Mononuclear cell (primary cell): Measurements from ENCODE around the gene KIAA1671. TPM values are rescaled to one million over a fixed set of nuclear protein-coding genes. Genes with fewer than 3 reads are reported as not detected.
"Not testable (repeated sequence)": the region's sequence is repeated elsewhere in the genome, so short reads cannot be mapped to it uniquely, and the experiment has no call there.

Experiments used
- H3K27me3 ChIP-seq: 2 replicates; pipeline ENCODE4 v1.6.0; 2011; ENCODE audit warnings: low read length, control low read depth; ENCODE audit not compliant: insufficient read depth
- H3K4me1 ChIP-seq: 2 replicates; pipeline ENCODE4 v1.5.1; 2011; ENCODE audit warnings: mild to moderate bottlenecking, low read length, control low read depth; ENCODE audit not compliant: insufficient read depth
- H3K4me3 ChIP-seq: 2 replicates; pipeline ENCODE4 v1.5.1; 2011; ENCODE audit warnings: mild to moderate bottlenecking, low read length, moderate library complexity
- H3K9me3 ChIP-seq: 2 replicates; pipeline ENCODE4 v1.5.1; 2011; ENCODE audit warnings: low read depth, mild to moderate bottlenecking, control low read depth, low read length
- total RNA-seq: library from RNA; depleted of rRNA; stranded (reverse); fragments of >200 nt; gene quantifications from one replicate; pipeline ENCODE4 v1.2.3, GENCODE V29; 2012

KIAA1671 gene
- total RNA-seq, 1 donor, result 0.31 TPM

DNA sequence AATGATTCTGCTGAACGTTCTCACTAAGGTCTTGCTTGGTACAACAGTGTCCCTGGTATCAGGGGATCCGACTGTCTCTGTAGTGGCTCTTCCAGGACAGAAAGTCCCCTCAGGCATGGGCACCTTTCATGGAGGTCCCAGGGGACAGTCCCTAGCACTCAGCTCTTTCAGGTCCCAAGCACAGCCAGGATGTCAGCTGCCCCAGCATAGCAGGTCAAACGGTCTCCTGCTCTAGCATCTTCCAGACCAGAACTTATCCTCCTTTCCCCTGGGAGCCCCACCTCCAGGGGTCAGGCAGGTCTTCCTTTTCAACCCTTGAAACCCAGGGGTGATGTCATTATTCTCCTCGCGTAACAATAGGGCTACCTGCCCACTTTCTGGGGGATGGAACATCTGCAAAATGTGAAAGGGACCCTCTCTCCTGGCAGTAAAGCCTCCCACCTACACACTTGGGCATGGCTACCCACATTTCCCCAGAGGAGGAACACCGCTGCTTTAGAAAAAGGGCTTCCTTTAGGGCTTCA lies 222.4 kb downstream of the KIAA1671 start:
- H3K9me3 ChIP-seq, result no peaks in the 10 kb centered on the region
- no peaks in the 10 kb centered on the region for H3K4me1 ChIP-seq
- no peaks in the 10 kb centered on the region for H3K27me3 ChIP-seq
- H3K4me3 ChIP-seq, result no peak overlapping the region

DNA sequence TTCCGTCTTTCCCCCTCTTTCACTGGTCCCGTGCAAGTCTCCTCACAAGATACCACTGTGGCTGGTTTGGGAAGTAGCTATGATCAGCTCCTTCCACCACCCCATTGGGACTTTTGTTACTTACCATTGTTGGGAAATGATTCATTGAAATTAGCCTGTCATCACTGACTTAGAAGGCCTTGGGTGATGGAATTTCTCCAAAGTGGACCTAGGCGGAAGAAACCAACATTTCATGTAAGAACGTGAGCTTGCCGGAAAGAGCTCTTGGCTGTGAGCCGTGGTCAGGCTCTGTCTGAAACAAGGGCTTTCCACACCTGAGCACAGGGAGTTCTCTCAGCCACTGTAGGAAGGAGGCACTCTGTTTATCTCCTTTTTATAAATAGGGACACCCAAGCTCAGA lies 223.7 kb downstream of the KIAA1671 start:
- Histone ChIP-seq H3K4me3 (no peak overlapping the region), H3K9me3 (no peaks in the 10 kb centered on the region), H3K4me1 (no peaks in the 10 kb centered on the region), H3K27me3 (no peaks in the 10 kb centered on the region)

DNA sequence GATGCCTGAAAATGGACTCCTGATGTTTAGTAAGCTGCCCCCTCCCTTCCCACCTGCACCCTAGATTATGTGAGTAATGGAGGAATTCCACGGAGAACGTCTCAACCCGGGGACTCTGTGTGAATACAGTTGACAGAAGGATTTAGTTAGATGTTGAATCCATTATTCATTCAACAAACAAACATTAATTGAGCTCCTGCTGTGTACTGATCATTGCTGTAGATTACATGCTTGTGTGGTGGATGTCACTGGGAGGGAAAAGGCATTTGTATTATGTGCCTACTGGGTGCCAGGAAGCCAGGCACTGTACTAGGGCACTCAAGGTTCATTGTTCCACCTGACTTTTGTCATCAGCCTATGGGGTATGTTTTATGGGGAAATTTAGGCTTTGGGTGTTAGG lies 224.3 kb downstream of the KIAA1671 start:
- H3K4me1 ChIP-seq, result no peaks in the 10 kb centered on the region
- H3K9me3 ChIP-seq, result no peaks in the 10 kb centered on the region
- no peaks in the 10 kb centered on the region for H3K27me3 ChIP-seq
- H3K4me3 ChIP-seq, result no peak overlapping the region

DNA sequence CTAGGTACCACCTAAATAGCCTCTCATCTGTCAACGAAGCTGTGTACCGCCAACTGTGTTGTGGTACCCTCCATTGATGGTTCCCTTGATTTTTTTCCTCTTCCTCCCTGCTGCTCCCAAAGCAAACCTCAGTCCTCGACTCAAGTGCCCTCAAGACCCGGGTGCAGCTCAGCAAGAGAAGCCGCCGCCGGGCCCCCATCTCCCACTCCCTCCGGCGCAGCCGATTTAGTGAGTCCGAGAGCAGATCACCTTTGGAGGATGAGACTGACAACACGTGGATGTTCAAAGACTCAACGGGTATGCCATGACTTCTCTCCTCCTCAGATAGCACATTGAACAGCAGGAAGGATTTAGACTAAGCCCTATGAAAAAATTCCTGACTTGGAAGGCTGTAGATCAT lies 224.7 kb downstream of the KIAA1671 start:
- H3K4me1 ChIP-seq, result no peaks in the 10 kb centered on the region
- H3K9me3 ChIP-seq, result no peaks in the 10 kb centered on the region
- no peaks in the 10 kb centered on the region for H3K27me3 ChIP-seq
- H3K4me3 ChIP-seq, result no peak overlapping the region

DNA sequence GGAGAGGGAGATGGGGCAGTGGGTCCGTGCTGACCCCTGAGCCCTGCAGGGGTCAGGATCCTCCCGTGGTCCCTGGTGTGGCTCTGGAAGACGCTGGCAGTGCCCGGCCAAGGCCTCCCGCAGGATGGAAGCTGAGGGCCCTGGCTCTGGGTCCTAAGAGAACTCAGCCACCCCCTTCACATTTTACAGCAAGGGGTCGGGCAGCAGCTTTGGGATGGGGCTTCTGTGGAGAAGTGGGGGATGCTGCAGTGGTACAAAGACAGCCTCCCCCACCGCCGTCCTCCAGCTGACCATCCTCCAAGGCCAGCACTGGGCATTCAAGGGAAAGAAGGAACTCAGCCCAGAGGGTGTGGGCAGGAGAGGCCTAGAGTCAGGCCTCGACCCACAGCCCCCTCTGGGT lies 225.4 kb downstream of the KIAA1671 start:
- Histone ChIP-seq H3K4me3 (no peak overlapping the region), H3K4me1 (no peaks in the 10 kb centered on the region), H3K27me3 (no peaks in the 10 kb centered on the region), H3K9me3 (no peaks in the 10 kb centered on the region)

DNA sequence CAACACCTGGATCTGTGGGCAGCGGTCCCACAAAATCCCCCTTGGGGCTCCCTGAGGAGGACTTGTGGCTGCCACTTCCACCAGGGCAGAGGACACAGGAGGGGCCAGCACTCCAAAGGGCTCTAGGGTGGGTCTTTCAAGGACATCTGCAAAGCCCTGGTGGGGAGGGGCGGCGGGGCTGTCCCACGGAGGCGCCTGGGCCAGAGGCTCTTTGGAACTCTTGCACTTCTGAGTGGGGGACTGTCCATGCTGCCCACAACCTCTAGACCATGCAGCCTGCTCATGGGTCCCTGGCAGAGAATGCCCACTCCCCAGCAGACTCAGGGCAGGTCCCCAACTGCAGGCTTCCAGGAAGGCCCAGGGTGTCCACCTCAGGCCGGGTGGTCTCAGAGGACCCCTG lies 225.8 kb downstream of the KIAA1671 start:
- H3K27me3 ChIP-seq, H3K4me3 ChIP-seq, H3K4me1 ChIP-seq, H3K9me3 ChIP-seq: not testable (repeated sequence)

DNA sequence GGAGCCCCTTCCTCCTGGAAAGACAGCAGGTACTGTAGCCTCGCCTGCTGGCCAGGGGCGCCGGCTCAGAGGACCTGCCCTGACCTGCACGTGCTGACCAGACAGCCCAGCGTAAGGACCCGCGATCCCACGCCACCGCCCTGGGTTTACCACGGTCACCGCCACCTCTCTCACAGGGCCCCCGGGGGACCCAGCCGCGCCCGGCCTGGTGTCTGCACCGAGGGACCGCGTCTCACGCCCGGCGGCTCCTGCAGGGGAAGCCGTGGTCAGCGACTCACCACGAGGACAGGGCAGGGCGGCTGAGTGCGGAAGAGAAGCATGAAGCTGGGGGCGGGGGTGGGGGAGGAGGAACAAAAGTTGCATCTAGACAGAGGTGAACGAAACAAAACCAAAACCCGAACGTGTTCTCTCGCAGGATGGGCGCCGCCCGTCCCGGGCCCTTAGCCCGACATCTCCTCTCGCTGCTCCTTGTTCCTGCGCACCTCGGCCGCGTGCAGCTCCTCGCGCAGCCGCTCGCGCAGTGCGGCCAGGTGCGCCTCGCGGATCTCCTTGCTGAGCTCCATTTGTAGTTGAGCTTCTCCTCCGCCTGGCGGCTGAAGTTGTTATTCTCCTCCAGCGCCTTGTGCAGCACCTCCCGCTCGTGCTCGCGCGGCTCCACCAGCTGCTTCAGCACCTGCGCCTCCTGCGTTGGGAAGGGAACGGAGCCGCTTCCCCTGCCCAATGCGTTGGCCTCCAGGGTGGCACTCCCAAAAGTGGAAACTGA lies 226.5 kb downstream of the KIAA1671 start:
- not testable (repeated sequence) for H3K27me3 ChIP-seq, H3K9me3 ChIP-seq, H3K4me1 ChIP-seq, H3K4me3 ChIP-seq

DNA sequence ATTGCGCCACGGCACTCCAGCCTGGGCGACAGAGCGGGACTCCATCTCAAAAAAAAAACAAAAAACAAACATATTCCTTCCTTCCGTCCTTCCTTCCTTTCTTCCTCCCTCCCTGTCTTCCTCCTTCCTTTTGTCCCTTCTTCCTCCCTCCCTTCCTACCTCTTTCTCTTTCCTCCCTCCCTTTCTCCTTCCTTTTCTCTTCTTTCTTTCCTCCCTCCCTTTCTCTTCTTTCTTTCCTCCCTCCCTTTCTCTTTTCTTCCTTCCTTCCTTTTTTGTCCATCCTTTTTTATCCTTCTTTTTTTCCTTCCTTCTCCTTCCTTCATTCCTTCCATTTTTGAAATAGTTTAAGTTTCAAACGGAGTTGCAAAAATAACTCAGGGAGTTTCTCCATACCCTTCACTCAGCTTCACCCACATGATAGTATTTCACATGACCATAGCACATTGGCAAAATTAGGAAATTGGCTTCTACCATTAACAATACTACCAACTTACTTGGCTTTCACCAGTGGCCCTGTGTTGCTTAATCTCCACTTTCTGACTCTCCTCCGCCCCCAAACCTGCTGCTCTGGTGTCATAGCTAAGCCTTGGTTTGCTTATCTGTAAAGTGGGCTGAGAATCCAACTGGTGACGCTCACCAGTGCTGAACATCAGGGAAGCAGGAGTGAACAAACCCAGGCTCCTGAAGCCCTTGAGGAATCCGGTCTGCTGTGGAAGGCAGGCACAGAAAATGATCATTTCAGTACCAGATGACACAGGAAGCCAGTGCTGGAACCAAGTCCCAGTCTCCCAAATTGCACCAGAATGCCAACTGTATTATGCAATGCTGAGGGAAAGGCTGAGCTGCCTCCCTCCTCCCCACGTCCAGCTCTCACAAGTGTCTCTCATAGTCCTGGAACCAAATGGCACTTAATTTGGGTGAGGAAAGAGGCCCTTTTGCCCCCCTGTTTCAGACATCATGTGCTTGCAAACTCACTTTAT lies 229.9 kb downstream of the KIAA1671 start:
- Histone ChIP-seq H3K4me1 (no peaks in the 10 kb centered on the region), H3K9me3 (no peaks in the 10 kb centered on the region), H3K27me3 (no peaks in the 10 kb centered on the region), H3K4me3 (no peak overlapping the region)

DNA sequence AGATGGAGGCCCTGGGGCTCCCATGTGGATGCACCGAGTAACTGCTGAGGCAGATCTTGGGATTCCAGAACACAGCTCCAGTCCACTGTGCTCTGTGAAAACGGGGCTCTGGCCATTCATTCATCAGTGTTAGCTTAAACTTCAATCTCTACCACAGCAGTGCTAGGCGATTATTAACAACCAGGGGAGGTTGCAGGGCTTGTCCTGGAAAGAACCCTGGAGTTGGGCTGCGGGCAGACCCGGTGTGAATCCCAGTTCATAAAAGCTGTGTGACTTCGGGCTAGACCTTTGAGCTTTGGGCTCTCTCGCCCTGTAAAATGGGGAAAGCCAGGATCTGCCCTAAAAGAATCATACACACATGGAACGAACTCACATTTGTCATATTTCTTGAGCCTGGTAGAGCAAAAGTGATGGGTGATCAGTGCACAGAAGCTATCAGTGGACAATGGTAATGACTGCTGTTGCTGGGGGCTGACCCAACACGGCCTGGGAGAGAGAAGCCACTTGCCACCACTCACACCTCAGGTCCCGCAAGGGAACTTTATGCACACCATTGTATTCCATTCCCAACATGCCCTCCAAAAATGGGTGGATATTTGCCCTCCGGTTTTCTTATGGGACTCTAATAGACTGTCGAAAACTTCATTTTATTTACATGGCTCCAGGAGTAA lies 231.6 kb downstream of the KIAA1671 start:
- no peaks in the 10 kb centered on the region for H3K9me3 ChIP-seq
- H3K27me3 ChIP-seq, result no peaks in the 10 kb centered on the region
- no peaks in the 10 kb centered on the region for H3K4me1 ChIP-seq
- H3K4me3 ChIP-seq, result no peak overlapping the region

DNA sequence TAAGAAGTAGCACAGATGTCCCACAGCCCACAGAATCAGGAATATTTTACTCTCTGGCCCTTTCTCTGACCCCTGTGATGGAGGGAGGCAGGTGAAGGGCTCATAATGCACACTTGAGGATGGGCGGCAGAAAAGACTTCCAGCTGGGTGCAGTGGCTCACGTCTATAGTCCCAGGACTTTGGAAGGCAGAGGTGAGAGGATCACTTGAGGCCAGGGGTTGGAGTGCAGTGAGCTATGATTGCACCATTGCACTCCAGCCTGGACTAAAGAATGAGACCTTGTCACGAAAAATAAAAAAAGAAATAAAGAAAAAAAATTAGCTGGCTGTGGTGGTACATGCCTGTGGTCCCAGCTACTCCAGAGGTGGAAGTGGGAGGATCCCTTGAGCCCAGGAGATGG lies 233.6 kb downstream of the KIAA1671 start:
- Histone ChIP-seq H3K4me3 (no peak overlapping the region), H3K9me3 (no peaks in the 10 kb centered on the region), H3K4me1 (no peaks in the 10 kb centered on the region), H3K27me3 (no peaks in the 10 kb centered on the region)

DNA sequence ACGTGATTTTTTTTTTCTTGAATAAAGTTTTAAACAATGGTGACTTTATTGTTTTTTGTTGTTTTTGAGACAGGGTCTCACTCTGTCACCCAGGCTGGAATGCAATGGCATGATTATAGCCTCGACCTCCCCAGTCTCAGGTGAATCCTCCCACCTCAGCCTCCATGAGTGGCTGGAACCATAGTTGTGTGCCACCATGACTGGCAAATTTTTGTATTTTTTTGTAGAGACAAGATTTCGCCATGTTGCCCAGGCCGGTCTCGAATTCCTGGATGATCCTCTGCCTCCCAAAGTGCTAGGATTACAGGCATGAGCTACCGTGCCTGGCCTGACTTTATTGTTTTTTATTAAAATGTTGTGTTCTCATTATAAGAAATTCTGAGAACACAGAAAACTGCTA lies 235.0 kb downstream of the KIAA1671 start:
- Histone ChIP-seq H3K4me1 (no peaks in the 10 kb centered on the region), H3K9me3 (no peaks in the 10 kb centered on the region), H3K4me3 (no peak overlapping the region), H3K27me3 (no peaks in the 10 kb centered on the region)

DNA sequence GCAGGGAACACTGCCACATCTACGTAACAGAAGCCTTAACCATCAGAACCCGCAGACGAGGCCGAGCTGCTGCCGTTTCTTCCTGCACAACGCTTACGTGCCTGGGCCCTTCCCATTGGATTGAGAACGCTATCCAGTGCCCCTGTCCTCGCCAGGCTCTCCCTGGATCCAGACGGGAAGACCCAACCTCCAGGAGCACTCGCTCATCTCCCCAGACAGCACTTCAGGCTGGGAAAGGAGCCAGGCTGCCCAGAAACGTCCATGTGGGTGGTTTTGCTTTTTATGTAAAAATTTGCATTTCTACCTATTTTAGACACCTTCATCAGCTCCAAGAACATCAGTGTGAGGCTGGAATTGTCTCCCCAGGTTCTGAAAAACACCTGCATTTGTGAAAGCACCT lies 239.9 kb downstream of the KIAA1671 start:
- H3K9me3 ChIP-seq, result no peaks in the 10 kb centered on the region

DNA sequence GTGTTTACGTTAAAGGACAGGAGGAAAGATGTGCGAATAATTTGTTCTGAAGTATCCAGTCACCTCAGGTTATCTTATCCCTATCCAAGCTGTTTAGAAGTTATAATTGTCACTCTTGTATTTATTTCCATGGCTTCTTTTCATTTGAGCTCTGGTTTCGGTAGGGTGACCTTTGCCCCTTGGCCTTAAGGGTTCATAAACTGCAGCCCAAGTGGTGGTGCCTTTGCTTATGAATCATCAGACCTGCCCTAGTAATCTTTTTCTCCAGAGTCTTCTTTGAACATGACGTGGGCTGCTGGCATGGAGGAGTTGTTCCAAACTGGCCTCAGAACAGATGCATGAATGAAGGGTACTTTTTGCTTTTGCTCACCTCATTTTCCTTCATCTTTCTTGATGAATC lies 240.6 kb downstream of the KIAA1671 start:
- no peaks in the 10 kb centered on the region for H3K4me1 ChIP-seq
- no peak overlapping the region for H3K4me3 ChIP-seq
- no peaks in the 10 kb centered on the region for H3K9me3 ChIP-seq
- H3K27me3 ChIP-seq, result no peaks in the 10 kb centered on the region

More for the DNA sequence above, 239.9 kb downstream of the KIAA1671 start:
- Histone ChIP-seq H3K4me1 (no peaks in the 10 kb centered on the region), H3K4me3 (no peak overlapping the region), H3K27me3 (no peaks in the 10 kb centered on the region)

DNA sequence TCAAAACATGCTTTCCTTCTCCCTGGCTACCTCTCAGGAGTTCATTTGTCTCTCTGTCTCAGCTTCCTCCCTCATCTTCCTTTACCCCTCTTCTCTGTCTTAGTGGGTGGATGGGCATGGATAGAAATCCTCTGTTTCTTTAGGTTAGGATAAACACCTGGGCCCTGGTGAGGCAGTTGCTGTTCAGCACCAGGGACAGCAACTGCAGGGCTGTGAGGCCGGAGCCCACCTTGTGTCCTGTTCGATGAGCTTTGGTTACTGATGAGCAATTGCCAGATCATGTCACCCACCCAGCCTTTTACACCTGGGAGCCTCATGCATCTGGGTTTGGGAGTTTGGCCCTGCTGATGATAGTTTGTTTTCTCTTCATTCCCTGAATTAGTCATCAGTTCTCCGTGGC lies 241.0 kb downstream of the KIAA1671 start:
- Histone ChIP-seq H3K4me3 (no peak overlapping the region), H3K4me1 (no peaks in the 10 kb centered on the region), H3K27me3 (no peaks in the 10 kb centered on the region), H3K9me3 (no peaks in the 10 kb centered on the region)

DNA sequence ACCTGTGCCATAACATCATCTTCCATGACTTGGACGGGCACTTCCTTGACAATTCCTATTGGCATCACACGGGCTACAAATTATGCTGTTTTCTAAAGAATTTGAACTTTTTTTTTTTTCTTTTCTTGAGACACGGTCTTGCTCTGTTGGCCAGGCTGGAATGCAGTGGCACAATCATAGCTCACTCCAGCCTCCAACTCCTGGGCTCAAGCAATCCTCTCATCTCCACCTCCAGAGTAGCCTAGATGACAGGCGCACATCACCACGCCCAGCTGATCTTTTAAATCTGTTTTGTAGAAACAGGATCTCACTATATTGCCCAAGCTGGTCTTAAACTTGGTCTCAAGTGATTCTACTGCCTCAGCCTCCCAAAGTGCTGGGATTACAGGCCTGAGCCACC lies 243.8 kb downstream of the KIAA1671 start:
- Histone ChIP-seq H3K9me3 (no peaks in the 10 kb centered on the region), H3K4me3 (no peak overlapping the region), H3K4me1 (no peaks in the 10 kb centered on the region), H3K27me3 (no peaks in the 10 kb centered on the region)
